ENCODE results near the gene IGSF21.

DNA sequence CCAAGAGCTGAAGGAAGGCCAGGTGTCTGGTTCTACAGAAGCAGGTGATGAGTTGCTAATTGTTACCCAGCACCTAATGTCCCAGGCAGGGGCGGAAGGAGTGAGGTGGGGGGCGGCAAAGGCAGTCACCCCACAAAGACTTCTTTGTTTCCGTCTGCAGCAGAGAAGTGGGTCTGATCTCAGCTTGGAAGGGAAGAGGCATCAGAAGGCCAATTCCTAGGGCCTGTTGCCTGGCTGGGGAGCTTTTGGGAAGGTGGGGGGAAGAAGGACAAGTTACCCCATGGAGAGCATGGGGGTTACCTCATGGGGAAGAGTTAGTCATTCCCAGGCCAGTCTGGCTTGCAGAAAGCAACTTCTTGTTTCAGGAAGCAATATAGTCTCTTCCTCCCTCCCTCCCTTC, 10.9 kb downstream of the IGSF21 start:
- TF ChIP-seq CTCF (IDR thresholded peaks at IDR 0.05) (no peak), POLR2A (IDR thresholded peaks at IDR 0.05) (no peak), EP300 (IDR thresholded peaks at IDR 0.05) (no peak)

Measured in tibial nerve (tissue), 4 donors.